Activated naive CD4-positive, alpha-beta T cell treated with anti-CD3 and anti-CD28 coated beads, Interleukin-2, amount 50 U/mL, for 16 hours (primary cell): Measurements from ENCODE around the gene SHISAL1.

Experiments
- DNase-seq: peaks from one replicate; pipeline ENCODE4 v3.0.0-alpha.2; 2020

The SHISAL1 gene

GRCh38 chr22:44276041-44276440, 36.7 kb downstream of the SHISAL1 start:
- no peak for DNase-seq

- DNase-seq, result no peak
These were observed 37.1 kb downstream of the SHISAL1 start for GRCh38 chr22:44275631-44275995.

- DNase-seq, result no peak
These were observed 37.7 kb downstream of the SHISAL1 start for GRCh38 chr22:44274918-44275630.

GRCh38 chr22:44273175-44273574, 39.6 kb downstream of the SHISAL1 start:
- no peak for DNase-seq

GRCh38 chr22:44272401-44272771, 40.4 kb downstream of the SHISAL1 start:
- DNase-seq, result no peak

- DNase-seq, result no peak
These were observed 40.9 kb downstream of the SHISAL1 start for GRCh38 chr22:44271732-44272400.

- no peak for DNase-seq
These were observed 41.7 kb downstream of the SHISAL1 start for GRCh38 chr22:44271010-44271500.

GRCh38 chr22:44270556-44270880, 42.2 kb downstream of the SHISAL1 start:
- no peak for DNase-seq

- DNase-seq, result no peak
These were observed 42.8 kb downstream of the SHISAL1 start for GRCh38 chr22:44269757-44270555.

GRCh38 chr22:44269117-44269498, 43.6 kb downstream of the SHISAL1 start:
- no peak for DNase-seq

- no peak for DNase-seq
These were observed 44.2 kb downstream of the SHISAL1 start for GRCh38 chr22:44268431-44269116.

- no peak for DNase-seq
These were observed 44.9 kb downstream of the SHISAL1 start for GRCh38 chr22:44267856-44268255.

- DNase-seq, result no peak
These were observed 45.7 kb downstream of the SHISAL1 start for GRCh38 chr22:44266796-44267760.

- no peak for DNase-seq
These were observed 49.2 kb downstream of the SHISAL1 start for GRCh38 chr22:44263547-44263946.

GRCh38 chr22:44261861-44262595, 50.7 kb downstream of the SHISAL1 start:
- no peak for DNase-seq

GRCh38 chr22:44261164-44261860, 51.4 kb downstream of the SHISAL1 start:
- DNase-seq, result no peak

GRCh38 chr22:44260216-44261035, 52.3 kb downstream of the SHISAL1 start:
- no peak for DNase-seq

- no peak for DNase-seq
These were observed 53.2 kb downstream of the SHISAL1 start for GRCh38 chr22:44259366-44260215.
